ENCODE measurements around the gene NKPD1. TPM values are rescaled to one million over a fixed set of nuclear protein-coding genes. Genes with fewer than 3 reads are reported as not detected.

The NKPD1 gene, protein sequence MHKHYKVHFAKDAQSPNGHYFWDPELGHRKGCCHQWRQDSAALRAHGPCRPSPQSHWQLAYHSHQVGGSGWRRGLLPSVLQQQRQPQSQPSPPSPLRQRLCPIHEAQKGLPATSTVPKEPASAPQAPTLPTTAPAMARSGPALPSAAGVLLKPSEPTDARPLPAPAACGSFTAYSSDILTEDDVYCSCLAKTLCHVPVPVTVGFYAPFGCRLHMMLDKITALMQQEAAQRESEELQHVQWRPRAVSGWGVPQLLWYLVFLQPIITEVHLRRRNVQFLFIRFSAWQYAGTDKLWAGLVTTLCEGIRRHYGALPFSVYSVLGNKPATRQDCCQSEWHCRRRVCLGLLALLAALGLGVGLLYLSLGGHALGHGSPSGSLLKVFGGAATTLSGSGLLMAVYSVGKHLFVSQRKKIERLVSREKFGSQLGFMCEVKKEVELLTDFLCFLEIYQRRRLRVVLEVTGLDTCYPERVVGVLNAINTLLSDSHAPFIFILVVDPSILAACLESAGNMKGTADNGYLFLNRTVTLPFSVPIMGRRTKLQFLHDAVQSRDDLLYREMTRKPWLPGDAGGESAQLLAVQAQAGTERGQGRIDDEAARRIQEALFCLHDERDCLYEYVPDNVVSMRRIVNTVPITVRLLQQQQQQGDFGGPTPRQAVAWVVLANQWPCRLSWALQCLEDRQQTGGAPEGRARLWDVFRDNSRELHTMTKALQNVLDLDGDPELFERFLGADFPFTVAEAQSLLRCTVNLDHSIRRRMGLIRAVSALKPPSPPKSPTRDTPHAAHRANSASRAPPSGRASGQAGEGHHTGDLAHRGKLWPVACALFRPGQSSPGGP
- polyA plus RNA-seq = 0.20 to 1.2 TPM (median 0.37 TPM) in 3 replicates
- polyA plus RNA-seq (2011; ENCODE audit: low read depth) = 3.3 TPM
- polyA plus RNA-seq (2011; cell fraction: cytosol; rRNA removed) = 0.10 and 0.26 TPM in 2 replicates
- polyA plus RNA-seq (2011; cell fraction: nucleus; rRNA removed) = 0.65 and 0.75 TPM in 2 replicates
- 0.29 and 10.6 TPM in 2 replicates for polyA plus RNA-seq (2012; ENCODE audit: low replicate concordance)
- 0.19 to 0.76 TPM (median 0.52 TPM) in 3 replicates for polyA minus RNA-seq
- polyA minus RNA-seq (2011; cell fraction: cytosol; rRNA and poly(A)+ RNA removed) = 2.1 TPM
- 1.8 and 2.7 TPM in 2 replicates for polyA minus RNA-seq (2011; cell fraction: nucleus; rRNA and poly(A)+ RNA removed)

DNA sequence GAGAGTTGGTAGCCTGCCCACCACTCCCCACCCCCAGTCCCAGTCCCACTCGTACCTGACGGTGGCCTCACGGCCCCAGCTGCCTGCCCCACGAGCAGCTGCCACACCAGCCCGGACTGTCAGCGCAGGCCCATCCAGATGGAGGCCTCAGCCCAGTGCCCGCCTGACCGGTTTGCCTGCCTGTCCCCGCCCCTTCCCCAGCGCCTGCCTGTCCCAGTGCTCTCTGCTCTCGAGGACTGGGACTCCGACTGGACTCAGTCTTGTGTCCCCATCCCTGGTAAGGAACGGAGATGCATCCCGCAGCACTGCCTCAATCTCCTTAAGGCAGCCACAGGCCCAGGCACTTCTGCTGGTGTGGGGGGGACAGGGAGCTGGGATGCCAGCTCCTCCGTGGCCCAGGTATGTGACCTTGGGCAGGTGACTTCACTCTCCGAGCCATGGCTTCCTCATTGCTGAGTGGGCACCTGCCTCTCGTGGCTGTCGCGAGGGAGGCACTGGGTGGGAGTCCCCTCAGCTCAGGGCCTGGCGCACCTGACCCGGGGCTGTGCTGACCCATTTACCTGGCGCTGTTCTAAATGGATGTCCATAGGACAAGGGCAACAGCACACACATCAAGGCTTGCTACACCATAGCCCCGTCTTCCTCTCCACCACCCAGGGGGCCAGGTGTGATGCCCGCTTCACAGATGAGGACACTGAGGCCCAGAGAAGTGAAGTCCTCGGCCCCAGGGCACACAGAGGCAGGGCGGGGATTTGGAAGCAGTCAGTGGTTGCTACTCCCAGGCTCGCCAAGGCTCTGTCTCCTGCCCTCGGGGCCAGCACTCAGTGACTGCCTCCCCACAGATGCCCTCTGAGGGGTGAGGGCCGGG is at the start of gene NKPD1:
Gene NKPD1, minus strand, starts transcription at position 113 of the 868 bp plus-strand sequence. CDS start 832 bp downstream, outside the sequence.
- no peak within 1 kb of the TSS for H3K4me3 ChIP-seq (ENCODE audit: control insufficient read depth in 2 of 3, extremely low read depth in 1 of 3, insufficient read depth in 2 of 3, low read depth in 1 of 3, low read length in 3 of 3)
- H2AFZ ChIP-seq (ENCODE audit: control insufficient read depth, low read length) = peak within 1 kb of the TSS; percentile 12
- H3K79me2 ChIP-seq (ENCODE audit: control insufficient read depth, insufficient read depth, low read length) = no peaks in the 10 kb centered on the region
- H4K20me1 ChIP-seq (ENCODE audit: control insufficient read depth, extremely low read depth, insufficient read depth, low read length) = peaks cover 2% of the 10 kb centered on the region
- FAIRE-seq = no peak
- H3K9me1 ChIP-seq (ENCODE audit: control insufficient read depth, extremely low read depth, insufficient read depth, low read length) = no peaks in the 10 kb centered on the region
- peaks cover 54% of the 10 kb centered on the region for H3K4me1 ChIP-seq (ENCODE audit: control insufficient read depth, extremely low read depth, insufficient read depth, low read length)
- no peak for TF ChIP-seq EZH2 (IDR thresholded peaks at IDR 0.05; ENCODE audit: low read length)
- TF ChIP-seq, protein P1, sequence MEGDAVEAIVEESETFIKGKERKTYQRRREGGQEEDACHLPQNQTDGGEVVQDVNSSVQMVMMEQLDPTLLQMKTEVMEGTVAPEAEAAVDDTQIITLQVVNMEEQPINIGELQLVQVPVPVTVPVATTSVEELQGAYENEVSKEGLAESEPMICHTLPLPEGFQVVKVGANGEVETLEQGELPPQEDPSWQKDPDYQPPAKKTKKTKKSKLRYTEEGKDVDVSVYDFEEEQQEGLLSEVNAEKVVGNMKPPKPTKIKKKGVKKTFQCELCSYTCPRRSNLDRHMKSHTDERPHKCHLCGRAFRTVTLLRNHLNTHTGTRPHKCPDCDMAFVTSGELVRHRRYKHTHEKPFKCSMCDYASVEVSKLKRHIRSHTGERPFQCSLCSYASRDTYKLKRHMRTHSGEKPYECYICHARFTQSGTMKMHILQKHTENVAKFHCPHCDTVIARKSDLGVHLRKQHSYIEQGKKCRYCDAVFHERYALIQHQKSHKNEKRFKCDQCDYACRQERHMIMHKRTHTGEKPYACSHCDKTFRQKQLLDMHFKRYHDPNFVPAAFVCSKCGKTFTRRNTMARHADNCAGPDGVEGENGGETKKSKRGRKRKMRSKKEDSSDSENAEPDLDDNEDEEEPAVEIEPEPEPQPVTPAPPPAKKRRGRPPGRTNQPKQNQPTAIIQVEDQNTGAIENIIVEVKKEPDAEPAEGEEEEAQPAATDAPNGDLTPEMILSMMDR (optimal IDR thresholded peaks at IDR 0.05 in 1 of 3, IDR thresholded peaks at IDR 0.05 in 1 of 3, conservative IDR thresholded peaks at IDR 0.05 in 1 of 3; ENCODE audit: extremely low read depth in 1 of 3, insufficient read depth in 2 of 3, low read length in 3 of 3) = no peak
- no peak for DNase-seq (ENCODE audit: low read depth, low spot score)
- no peaks in the 10 kb centered on the region for H3K9me3 ChIP-seq (ENCODE audit: control insufficient read depth, low read depth, low read length)
- peak within 1 kb of the TSS; percentile 66 for H3K4me2 ChIP-seq (ENCODE audit: control insufficient read depth, extremely low read depth, insufficient read depth, low read depth, low read length)
- dilution Hi-C loops (cut with MboI; ENCODE audit: extremely low pct_ligation_motif_present, low sequenced_read_pairs) = no loop called here
- H3K36me3 ChIP-seq (ENCODE audit: control insufficient read depth in 2 of 2, extremely low read depth in 1 of 2, insufficient read depth in 2 of 2, low read length in 2 of 2) = no peaks in the 10 kb centered on the region
- no peaks in the 10 kb centered on the region for H3K27me3 ChIP-seq (ENCODE audit: control insufficient read depth, extremely low read depth, insufficient read depth, low read length)
- no peak within 1 kb of the TSS for H3K9ac ChIP-seq (ENCODE audit: control insufficient read depth, extremely low read depth, insufficient read depth, low read length)
- no peak within 1 kb of the TSS for H3K27ac ChIP-seq (ENCODE audit: control insufficient read depth, insufficient read depth, low read length)

DNA sequence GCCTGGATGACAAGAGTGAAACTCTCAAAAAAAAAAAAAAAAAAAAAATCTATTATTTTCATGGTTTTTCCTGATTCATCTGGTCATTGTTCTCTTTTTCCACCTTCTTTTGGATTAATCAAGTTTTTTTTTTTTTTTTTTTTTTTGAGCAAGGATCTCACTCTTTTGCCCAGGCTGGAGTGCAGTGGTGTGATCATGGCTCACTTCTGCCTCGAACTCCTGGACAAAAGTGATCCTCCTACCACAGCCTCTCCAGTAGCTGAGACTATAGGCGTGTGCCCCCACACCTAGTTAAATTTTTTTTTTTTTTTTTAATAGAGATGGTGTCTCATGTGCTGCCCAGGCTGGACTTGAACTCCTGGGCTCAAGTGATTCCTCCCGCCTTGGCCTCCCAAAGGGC is 45.5 kb upstream of the NKPD1 start:
- H2AFZ ChIP-seq (ENCODE audit: control insufficient read depth, low read length) = no peak overlapping the region

More for the DNA sequence above, 45.5 kb upstream of the NKPD1 start:
- Histone ChIP-seq H3K4me2 (ENCODE audit: control insufficient read depth, extremely low read depth, insufficient read depth, low read depth, low read length) (no peak overlapping the region), H3K36me3 (ENCODE audit: control insufficient read depth in 2 of 2, extremely low read depth in 1 of 2, insufficient read depth in 2 of 2, low read length in 2 of 2) (no peaks in the 10 kb centered on the region), H3K4me1 (ENCODE audit: control insufficient read depth, extremely low read depth, insufficient read depth, low read length) (peaks cover 7% of the 10 kb centered on the region), H3K9me3 (ENCODE audit: control insufficient read depth, low read depth, low read length) (no peaks in the 10 kb centered on the region), H3K4me3 (ENCODE audit: control insufficient read depth in 2 of 3, extremely low read depth in 1 of 3, insufficient read depth in 2 of 3, low read depth in 1 of 3, low read length in 3 of 3) (no peak overlapping the region), H3K9ac (ENCODE audit: control insufficient read depth, extremely low read depth, insufficient read depth, low read length) (no peak overlapping the region), H3K27ac (ENCODE audit: control insufficient read depth, insufficient read depth, low read length) (no peak overlapping the region), H4K20me1 (ENCODE audit: control insufficient read depth, extremely low read depth, insufficient read depth, low read length) (no peaks in the 10 kb centered on the region), H3K27me3 (ENCODE audit: control insufficient read depth, extremely low read depth, insufficient read depth, low read length) (no peaks in the 10 kb centered on the region), H3K79me2 (ENCODE audit: control insufficient read depth, insufficient read depth, low read length) (no peaks in the 10 kb centered on the region), H3K9me1 (ENCODE audit: control insufficient read depth, extremely low read depth, insufficient read depth, low read length) (no peaks in the 10 kb centered on the region)
- DNase-seq (ENCODE audit: low read depth, low spot score) = no peak
- TF ChIP-seq EZH2 (IDR thresholded peaks at IDR 0.05; ENCODE audit: low read length) = no peak
- TF ChIP-seq, protein P1 (optimal IDR thresholded peaks at IDR 0.05 in 1 of 3, IDR thresholded peaks at IDR 0.05 in 1 of 3, conservative IDR thresholded peaks at IDR 0.05 in 1 of 3; ENCODE audit: extremely low read depth in 1 of 3, insufficient read depth in 2 of 3, low read length in 3 of 3) = no peak
- FAIRE-seq = no peak
- dilution Hi-C loops (cut with MboI; ENCODE audit: extremely low pct_ligation_motif_present, low sequenced_read_pairs) = no loop called here

Data from keratinocyte (primary cell).